Stimulated activated effector memory CD8-positive, alpha-beta T cell treated with anti-CD3 and anti-CD28 coated beads, Interleukin-12 subunit alpha, Interleukin-12 subunit beta, amount 100 ng/mL, for 72 hours (primary cell): Measurements from ENCODE around the gene ZFP64.
"Not testable (repeated sequence)": the region's sequence is repeated elsewhere in the genome, so short reads cannot be mapped to it uniquely, and the experiment has no call there.

Experiments
- ATAC-seq: fragments of 150-1000 bp; cut with Tn5 transposase; 2 replicates; pipeline ENCODE4 v1.10.0; 2021
- DNase-seq, 2 donors: peaks; one replicate each; pipeline ENCODE4 v3.0.0; 2021 to 2022; ENCODE audit warnings: low spot score in 2 of 2
- H3K27ac Mint-ChIP-seq: one replicate; pipeline ENCODE4 v1.8.0; 2022; ENCODE audit warnings: mild to moderate bottlenecking, mixed read lengths
- H3K36me3 Mint-ChIP-seq: one replicate; pipeline ENCODE4 v1.8.0; 2022; ENCODE audit warnings: mild to moderate bottlenecking, mixed read lengths
- H3K4me1 Mint-ChIP-seq: one replicate; pipeline ENCODE4 v1.8.0; 2022; ENCODE audit warnings: mixed read lengths
- H3K4me3 Mint-ChIP-seq: one replicate; pipeline ENCODE4 v1.8.0; 2022; ENCODE audit warnings: mild to moderate bottlenecking, mixed read lengths
- H3K9me3 Mint-ChIP-seq: one replicate; pipeline ENCODE4 v1.8.0; 2022; ENCODE audit warnings: mixed read lengths

ZFP64 gene

DNA sequence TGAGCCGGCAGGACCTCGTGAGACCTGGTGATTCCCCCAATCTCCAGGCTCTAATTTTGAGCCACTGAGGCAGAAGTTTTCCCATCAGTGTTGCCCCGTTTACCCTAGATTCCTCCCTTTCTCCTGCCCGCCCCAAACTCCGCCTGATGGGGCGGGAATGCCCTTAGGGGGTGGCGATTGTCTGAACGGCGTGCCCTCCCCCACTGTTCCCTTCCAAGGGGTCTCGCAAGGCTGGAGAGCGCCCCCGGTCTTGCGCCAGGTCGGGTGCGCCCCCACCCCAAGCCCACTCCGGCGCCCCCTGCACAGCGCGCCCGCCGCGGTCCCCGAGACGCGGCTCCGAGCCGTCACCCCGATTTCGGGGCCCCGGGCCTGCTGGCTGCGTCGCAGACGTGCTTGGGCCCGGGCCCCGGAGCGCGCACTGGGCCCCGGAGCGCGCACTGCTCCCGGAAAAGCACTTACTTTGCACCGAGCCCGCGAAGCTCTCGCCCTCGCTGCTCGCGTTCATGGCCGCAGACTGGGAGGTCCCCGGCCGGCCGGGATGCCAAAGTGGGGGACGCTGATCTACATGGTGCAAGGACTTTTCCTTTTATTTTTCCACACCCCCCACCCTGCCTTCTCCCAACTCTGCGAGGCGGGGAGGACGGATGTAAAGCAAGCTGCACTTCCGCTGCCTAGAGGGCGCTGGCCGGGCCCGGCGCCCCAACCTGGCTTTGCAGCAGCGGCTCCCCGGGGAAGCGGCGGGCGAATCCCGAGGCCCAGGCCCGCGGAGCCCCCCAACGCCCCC lies at the start of gene ZFP64:
Gene ZFP64, minus strand, starts transcription at position 648 of the 784 bp plus-strand sequence. Its CDS starts 143 bp downstream, at position 505.
- peak; percentile 89 for ATAC-seq
- DNase-seq = peak; percentile 65 to 87
- Mint-ChIP-seq H3K9me3 (no peaks in the 10 kb centered on the region), H3K36me3 (peaks cover 8% of the 10 kb centered on the region), H3K4me1 (peaks cover 9% of the 10 kb centered on the region), H3K4me3 (peak within 1 kb of the TSS; percentile 86), H3K27ac (peak within 1 kb of the TSS; percentile 87)

DNA sequence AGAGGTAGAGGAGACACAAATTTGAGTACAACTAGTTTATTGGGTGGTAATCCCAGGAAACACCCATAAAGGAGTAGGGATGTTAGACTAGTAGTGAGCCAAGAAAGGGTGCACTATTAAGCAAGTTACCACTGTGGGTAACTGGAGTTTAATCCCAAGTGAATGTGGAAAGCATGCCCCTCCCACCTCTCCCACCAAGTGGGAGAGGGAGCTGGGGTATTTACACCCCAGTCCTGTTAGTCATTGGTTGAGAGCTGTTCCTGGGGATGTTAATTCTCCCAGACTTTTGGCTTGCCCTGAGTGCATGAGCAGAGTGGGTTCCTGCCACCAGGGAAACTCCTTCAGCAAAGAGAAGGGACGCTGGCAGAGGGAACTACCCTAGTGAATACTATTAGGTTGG lies 49.2 kb upstream of the ZFP64 start:
- DNase-seq (no peak), ATAC-seq (no peak)
- no peaks in the 10 kb centered on the region for H3K9me3 Mint-ChIP-seq
- H3K27ac Mint-ChIP-seq = no peak overlapping the region
- H3K36me3 Mint-ChIP-seq = no peaks in the 10 kb centered on the region
- H3K4me3 Mint-ChIP-seq = no peak overlapping the region
- H3K4me1 Mint-ChIP-seq = no peaks in the 10 kb centered on the region

DNA sequence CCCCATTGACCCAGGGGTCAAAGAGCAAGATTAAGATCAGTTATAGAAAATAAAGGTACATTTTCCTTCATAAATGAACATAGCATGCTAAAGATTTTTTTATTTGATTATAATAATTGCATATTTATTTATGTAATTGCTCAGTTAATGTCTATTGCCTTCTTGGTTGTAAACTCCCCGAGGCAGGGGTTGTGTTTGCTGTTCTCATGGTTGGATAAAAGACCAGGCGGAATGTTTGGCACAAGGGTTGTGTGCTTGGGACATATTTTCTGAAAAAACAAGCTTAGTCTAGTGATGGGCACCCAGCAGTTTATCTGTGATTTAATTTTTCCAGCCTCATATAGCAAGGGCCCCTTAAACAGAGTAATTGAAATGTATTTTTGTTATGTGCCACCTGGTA lies 47.5 kb upstream of the ZFP64 start:
- Mint-ChIP-seq H3K9me3 (no peaks in the 10 kb centered on the region), H3K4me1 (no peaks in the 10 kb centered on the region), H3K36me3 (no peaks in the 10 kb centered on the region), H3K4me3 (no peak overlapping the region), H3K27ac (no peak overlapping the region)
- DNase-seq (no peak), ATAC-seq (no peak)

DNA sequence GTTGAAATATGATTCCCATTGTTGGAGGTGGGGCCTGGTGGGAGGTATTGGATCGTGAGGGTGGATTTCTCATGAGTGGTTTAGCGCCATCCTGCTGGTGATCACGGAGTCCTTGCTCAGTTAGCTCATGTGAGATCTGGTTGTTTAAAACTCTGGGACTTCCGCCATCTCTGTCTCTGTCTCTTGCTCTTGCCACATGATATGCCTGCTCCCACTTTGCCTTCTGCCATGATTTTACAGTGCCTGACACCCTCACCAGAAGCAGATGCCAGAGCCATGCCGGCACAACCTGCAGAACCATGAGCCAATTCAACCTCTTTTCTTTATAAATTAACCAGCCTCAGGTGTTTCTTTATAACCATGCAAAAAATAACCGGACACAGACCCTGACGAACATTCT lies 44.7 kb upstream of the ZFP64 start:
- Mint-ChIP-seq H3K27ac (no peak overlapping the region), H3K4me3 (no peak overlapping the region), H3K9me3 (no peaks in the 10 kb centered on the region), H3K36me3 (no peaks in the 10 kb centered on the region), H3K4me1 (no peaks in the 10 kb centered on the region)
- ATAC-seq = no peak
- DNase-seq = no peak

DNA sequence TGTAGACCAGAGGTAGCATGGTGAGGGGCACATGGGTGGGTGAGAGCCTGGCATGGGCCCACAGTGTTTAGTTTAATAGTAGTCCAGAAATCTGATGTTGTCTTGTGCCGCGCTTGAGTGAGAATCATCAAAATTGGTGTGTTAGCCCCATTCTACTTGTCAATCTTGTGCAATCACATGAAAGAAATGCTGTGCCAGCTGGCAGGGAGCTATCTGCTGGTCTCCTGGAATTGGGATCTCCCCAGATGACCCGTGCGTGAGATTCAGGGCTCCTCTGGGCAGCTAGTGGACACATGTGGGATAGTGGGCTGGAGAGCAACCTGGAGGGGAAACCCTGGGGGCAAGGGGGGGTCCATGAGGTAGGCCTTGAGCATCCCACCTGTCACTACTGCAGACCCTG lies 43.5 kb upstream of the ZFP64 start:
- Mint-ChIP-seq H3K9me3 (no peaks in the 10 kb centered on the region), H3K4me3 (no peak overlapping the region), H3K27ac (no peak overlapping the region), H3K36me3 (no peaks in the 10 kb centered on the region), H3K4me1 (no peaks in the 10 kb centered on the region)
- DNase-seq (no peak), ATAC-seq (no peak)

DNA sequence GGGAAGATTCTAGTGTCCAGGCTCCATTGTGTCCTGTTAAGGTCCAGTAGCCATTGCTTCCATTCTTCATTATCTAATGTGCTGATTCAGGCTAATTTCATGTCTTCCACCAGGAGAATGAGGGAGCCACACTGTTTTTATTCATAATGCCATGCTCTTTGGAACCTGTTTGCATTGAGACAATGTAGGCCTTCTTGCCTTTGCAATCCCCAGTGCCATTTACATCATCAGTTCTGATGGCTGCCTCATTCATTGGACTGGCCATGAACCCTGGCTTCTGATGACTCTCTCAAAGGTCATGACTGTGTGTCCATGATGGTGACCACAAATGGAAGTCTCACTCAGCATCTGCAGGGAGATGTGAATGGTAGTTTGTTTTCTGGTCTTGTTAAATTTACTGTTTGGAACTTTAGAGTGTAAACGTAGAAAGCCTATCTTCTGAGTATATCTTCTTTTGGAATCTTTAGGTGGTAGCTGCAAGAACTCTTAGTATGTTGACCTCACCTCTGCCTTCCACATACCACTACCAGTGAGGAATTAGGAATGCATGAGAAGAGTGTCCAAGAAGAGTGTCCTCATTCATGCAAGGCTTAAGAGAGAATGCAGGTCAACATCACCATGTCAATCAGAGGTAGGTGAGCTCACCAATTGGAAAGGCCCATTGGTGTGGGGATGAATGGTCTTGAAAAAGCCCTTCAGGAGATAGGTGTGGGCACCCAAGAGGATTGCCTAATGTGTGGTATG lies 42.9 kb upstream of the ZFP64 start:
- Mint-ChIP-seq H3K9me3 (no peaks in the 10 kb centered on the region), H3K36me3 (no peaks in the 10 kb centered on the region), H3K4me3 (no peak overlapping the region), H3K27ac (no peak overlapping the region), H3K4me1 (no peaks in the 10 kb centered on the region)
- ATAC-seq (no peak), DNase-seq (no peak)

DNA sequence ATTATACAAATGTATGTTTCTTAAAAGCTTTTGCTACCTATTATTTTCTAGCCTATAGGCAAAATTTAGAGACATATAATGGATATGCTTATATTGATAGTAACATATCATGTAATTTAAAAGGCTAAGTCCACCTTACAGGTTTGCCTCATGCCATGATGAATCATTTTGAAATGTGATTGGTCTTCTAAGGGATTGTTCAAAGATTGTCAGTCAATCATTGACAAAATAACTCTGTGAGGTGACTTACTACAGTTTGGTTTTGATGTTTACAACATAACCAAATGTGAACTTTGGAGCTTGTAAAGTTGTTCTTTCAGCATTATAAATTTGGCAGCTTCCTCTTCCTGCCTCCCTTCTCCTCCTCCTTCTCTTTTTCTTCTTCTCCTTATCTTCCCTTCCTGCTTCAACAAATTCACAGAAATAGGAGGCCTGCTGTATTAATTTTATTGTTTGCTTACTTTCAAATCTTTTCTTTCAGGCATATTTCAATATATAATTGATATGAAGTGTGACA lies 39.7 kb upstream of the ZFP64 start:
- Mint-ChIP-seq H3K36me3 (no peaks in the 10 kb centered on the region), H3K27ac (no peak overlapping the region), H3K4me1 (no peaks in the 10 kb centered on the region), H3K9me3 (no peaks in the 10 kb centered on the region), H3K4me3 (no peak overlapping the region)
- ATAC-seq = no peak
- no peak for DNase-seq

DNA sequence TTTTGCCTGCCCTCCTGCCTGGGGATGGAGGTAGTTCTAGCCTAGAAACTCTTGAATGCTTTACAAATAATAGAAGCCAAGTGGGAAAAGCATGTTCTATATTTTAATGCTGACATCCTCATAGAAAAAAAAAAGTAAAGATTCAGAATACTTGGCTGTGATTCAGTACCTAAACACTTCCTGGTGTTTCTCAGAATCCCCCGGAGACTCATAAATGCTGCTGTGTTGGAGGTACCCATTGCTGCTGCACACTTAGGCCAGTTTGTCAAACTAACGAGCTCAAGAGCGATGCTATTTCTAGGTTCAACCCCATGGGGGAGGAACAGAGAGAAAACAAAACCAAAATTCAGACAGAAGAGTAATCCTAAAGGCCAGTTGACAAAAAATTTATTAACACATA lies 38.8 kb upstream of the ZFP64 start:
- Mint-ChIP-seq H3K9me3 (no peaks in the 10 kb centered on the region), H3K4me3 (no peak overlapping the region), H3K36me3 (no peaks in the 10 kb centered on the region), H3K27ac (no peak overlapping the region), H3K4me1 (no peaks in the 10 kb centered on the region)
- DNase-seq (no peak), ATAC-seq (no peak)

DNA sequence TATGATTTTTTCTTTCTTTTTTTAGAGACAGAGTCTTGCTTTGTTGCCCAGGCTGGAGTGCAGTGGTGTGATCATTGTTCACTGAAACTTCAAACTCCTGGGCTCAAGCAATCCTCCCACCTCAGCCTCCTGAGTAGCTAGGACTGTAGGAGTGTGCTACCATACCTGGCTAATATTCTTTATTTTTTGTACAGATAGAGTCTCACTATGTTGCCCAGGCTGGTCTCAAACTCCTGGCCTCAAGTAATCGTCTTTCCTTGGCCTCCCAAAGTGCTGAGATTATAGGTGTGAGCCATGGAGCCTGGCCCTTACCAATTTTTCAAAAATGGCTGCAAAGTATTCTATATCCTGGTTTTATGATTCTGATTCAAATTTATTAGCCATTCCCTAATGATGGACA lies 37.8 kb upstream of the ZFP64 start:
- not testable (repeated sequence) for H3K4me1 Mint-ChIP-seq, H3K36me3 Mint-ChIP-seq, H3K27ac Mint-ChIP-seq, H3K9me3 Mint-ChIP-seq, ATAC-seq, DNase-seq, H3K4me3 Mint-ChIP-seq

DNA sequence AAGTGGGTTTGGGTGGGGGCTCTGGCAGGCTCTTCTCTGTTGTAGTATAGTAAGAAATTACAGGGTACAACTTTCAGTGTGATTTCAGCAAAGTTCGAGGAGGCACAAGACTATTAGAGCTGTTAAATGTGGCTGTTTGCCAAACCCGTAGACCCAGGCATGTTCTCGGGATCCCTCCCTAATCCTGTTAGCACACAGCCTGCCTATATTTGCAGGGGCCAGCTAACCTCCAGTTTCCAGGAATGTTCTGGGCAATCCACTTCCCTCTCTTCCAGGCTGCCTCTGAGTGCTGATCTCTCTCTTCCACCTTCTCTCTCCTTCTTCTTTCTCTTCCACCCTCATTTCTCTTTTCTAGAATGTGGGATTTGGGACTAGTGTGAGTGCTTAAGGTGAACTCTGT lies 34.8 kb upstream of the ZFP64 start:
- peaks cover 4% of the 10 kb centered on the region for H3K9me3 Mint-ChIP-seq
- H3K4me1 Mint-ChIP-seq = no peaks in the 10 kb centered on the region

DNA sequence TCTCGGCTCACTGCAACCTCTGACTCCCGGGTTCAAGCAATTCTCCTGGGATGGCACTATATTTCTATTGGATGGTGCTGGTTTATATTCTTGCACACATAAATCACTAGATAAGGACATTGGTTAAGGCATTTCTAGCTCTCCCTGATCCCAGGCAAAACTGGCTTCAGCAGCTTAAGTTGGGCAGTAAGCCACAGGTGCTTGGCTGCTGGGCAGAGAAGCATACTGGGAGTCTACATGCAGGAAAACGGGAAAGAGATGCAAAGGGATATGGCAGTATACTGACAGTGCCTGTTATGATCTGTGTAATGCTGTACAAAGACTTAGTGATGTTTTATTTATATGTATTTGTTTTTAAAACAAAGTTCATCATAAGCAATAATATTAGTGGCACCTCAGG lies 33.3 kb upstream of the ZFP64 start:
- ATAC-seq (no peak), DNase-seq (no peak)
- H3K36me3 Mint-ChIP-seq = no peaks in the 10 kb centered on the region
- H3K9me3 Mint-ChIP-seq = peaks cover 4% of the 10 kb centered on the region
- no peaks in the 10 kb centered on the region for H3K4me1 Mint-ChIP-seq
- no peak overlapping the region for H3K27ac Mint-ChIP-seq
- no peak overlapping the region for H3K4me3 Mint-ChIP-seq

More for the DNA sequence above, 34.8 kb upstream of the ZFP64 start:
- H3K27ac Mint-ChIP-seq = no peak overlapping the region
- no peak overlapping the region for H3K4me3 Mint-ChIP-seq
- no peaks in the 10 kb centered on the region for H3K36me3 Mint-ChIP-seq
- ATAC-seq (no peak), DNase-seq (no peak)

DNA sequence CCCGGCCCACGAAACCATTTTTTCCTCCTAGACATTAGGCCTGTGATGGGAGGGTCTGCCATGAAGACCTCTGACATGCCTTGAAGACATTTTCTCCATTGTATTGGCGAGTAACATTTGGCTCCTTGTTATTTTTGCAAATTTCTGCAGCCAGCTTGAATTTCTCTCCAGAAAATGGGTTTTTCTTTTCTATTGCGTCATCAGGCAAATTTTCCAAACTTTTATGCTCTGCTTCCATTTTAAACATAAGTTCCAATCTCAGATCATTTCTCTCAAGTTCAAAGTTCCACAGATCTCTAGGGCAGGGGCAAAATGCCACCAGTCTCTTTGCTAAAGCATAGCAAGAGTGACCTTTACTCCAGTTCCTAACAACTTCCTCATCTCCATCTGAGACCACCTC lies 29.8 kb upstream of the ZFP64 start:
- not testable (repeated sequence) for H3K36me3 Mint-ChIP-seq, DNase-seq, H3K4me3 Mint-ChIP-seq, H3K27ac Mint-ChIP-seq, ATAC-seq, H3K9me3 Mint-ChIP-seq, H3K4me1 Mint-ChIP-seq

DNA sequence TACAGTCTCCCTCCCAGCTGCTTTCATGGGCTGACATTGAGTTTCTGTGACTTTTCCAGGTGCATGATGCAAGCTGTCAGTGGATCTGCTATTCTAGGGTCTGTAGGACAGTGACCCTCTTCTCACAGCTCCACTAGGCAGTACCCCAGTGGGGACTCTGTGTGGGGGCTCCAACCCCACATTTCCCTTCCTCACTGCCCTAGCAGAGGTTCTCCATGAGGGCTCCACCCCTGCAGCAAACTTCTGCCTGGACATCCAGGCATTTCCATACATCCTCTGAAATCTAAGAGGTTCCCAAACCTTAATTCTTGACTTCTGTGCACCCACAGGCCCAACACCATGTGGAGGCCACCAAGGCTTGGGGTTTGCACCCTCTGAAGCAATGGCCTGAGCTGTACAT lies 29.3 kb upstream of the ZFP64 start:
- not testable (repeated sequence) for H3K9me3 Mint-ChIP-seq, H3K36me3 Mint-ChIP-seq, H3K27ac Mint-ChIP-seq, H3K4me3 Mint-ChIP-seq, ATAC-seq, H3K4me1 Mint-ChIP-seq, DNase-seq

DNA sequence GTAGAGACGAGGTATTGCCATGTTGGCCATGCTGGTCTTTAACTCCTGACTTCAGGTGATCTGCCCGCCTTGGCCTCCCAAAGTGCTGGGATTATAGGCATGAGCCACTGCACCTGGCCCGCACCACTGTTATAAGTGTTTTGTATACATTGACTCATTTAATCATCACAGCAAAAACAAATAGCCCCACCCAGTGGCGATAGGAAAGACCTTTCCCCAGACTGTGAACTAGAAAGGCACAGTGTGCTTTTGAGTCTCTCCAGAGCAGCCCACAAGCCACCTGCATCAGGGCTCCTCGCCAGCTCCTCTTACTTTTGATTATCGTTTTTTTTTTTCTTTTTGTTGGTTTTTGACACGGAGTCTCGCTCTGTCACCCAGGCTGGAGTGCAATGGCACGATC lies 27.9 kb upstream of the ZFP64 start:
- Mint-ChIP-seq H3K4me1 (no peaks in the 10 kb centered on the region), H3K27ac (no peak overlapping the region), H3K9me3 (peaks cover 9% of the 10 kb centered on the region), H3K4me3 (no peak overlapping the region), H3K36me3 (no peaks in the 10 kb centered on the region)
- DNase-seq (no peak), ATAC-seq (no peak)

DNA sequence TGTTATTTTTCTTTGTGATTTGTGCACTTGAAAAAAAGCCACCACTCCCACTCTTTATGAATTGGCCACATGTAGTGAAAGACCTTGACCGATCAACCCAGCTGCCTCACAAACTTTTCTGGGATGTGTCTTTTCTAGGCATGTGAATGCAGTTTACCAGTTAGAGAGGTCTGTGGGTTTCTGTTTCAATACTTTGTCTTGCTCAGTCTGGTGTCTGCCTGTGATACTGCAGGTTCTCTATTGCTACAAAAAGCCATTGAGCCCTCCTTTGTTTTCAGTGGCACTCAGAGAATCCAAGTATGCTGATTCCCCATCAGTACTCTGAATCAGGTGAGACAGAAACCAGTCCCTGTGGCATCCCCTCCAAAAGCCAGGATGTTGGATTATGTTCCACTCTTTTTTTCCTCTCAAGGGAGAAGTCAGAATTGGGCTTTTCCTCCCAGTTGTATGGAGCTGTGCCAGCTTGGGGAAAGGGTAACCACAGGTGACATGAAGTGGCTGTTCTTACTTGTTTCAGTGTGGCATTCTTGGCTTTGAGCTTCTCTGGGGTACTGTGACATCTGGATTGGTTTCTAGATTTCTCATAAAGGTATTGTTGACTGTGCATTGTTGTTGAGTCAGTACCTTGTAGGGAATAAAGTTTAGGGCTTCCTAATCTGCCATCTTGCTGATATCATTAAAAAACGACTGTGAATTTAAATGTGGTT lies 26.3 kb upstream of the ZFP64 start:
- no peak for DNase-seq
- H3K4me3 Mint-ChIP-seq = no peak overlapping the region
- ATAC-seq = no peak
- no peaks in the 10 kb centered on the region for H3K36me3 Mint-ChIP-seq
- no peaks in the 10 kb centered on the region for H3K4me1 Mint-ChIP-seq
- peaks cover 9% of the 10 kb centered on the region for H3K9me3 Mint-ChIP-seq
- no peak overlapping the region for H3K27ac Mint-ChIP-seq
